Endothelial cell of umbilical vein (primary cell): ENCODE measurements around the gene ATG10. TPM values are rescaled to one million over a fixed set of nuclear protein-coding genes. Genes with fewer than 3 reads are reported as not detected.

ENCODE experiments used
- BruUV-seq: library from RNA; stranded (reverse); fragments of 400-500 nt; replicated peaks from 2 replicates; lab custom pipeline; 2021; lab: Mats Ljungman, UMichigan
- CTCF ChIA-PET: fragments of 300-600, 350-600 bp; sonication (Branson Sonifier 250); formaldehyde crosslinking; loops from one replicate; lab custom pipeline; 2021; ENCODE audit warnings: antibody characterized with exemption, inconsistent platforms; lab: Charles Lee
- POLR2A ChIA-PET: fragments of 300-600, 350-600 bp; sonication (Branson Sonifier 250); formaldehyde crosslinking; loops from one replicate; lab custom pipeline; 2021; ENCODE audit warnings: antibody characterized with exemption, inconsistent platforms; lab: Charles Lee
- DNase-seq: peaks from one replicate; pipeline ENCODE4 v3.0.0-alpha.2; 2011; ENCODE audit warnings: low read depth, low spot score
- FAIRE-seq: peaks from 2 replicates; lab custom pipeline; 2011; peaks lifted over from hg19 to GRCh38; lab: Jason Lieb, UNC
- H2AFZ ChIP-seq: 2 replicates; pipeline ENCODE4 v1.6.0; 2012; ENCODE audit warnings: low read depth, low read length, control low read depth, inconsistent platforms
- H3K27ac ChIP-seq: 2 replicates; pipeline ENCODE4 v1.5.1; 2011; ENCODE audit warnings: low read depth, mild to moderate bottlenecking, control low read depth, low read length, moderate library complexity; ENCODE audit not compliant: insufficient read depth
- H3K27me3 ChIP-seq, 2 experiments: 2 replicates each; pipeline versions ENCODE4 v1.6.0 to v1.6.1; 2011; ENCODE audit warnings: low read length in 2 of 2, mixed read lengths in 1 of 2; ENCODE audit not compliant: control insufficient read depth in 2 of 2, insufficient read depth in 2 of 2
- H3K36me3 ChIP-seq, 2 experiments: 2 replicates in 1 of 2; 3 replicates in 1 of 2; pipeline ENCODE4 v1.5.1; 2011; ENCODE audit warnings: low read length in 2 of 2, mild to moderate bottlenecking in 1 of 2, moderate library complexity in 1 of 2; ENCODE audit not compliant: control insufficient read depth in 2 of 2, insufficient read depth in 2 of 2; ENCODE audit errors: extremely low read depth in 1 of 2
- H3K4me1 ChIP-seq: 3 replicates; pipeline ENCODE4 v1.5.1; 2011; ENCODE audit warnings: mild to moderate bottlenecking, low read length; ENCODE audit not compliant: control insufficient read depth, insufficient read depth; ENCODE audit errors: extremely low read depth
- H3K4me2 ChIP-seq: 2 replicates; pipeline ENCODE4 v1.6.1; 2011; ENCODE audit warnings: low read length, control low read depth, mixed read lengths; ENCODE audit not compliant: insufficient read depth
- H3K4me3 ChIP-seq, 3 experiments: fragments of 200-600 bp in 1 of 3; sonication (generic), shearing (Covaris generic) in 1 of 3; replicated peaks in 1 of 3; 2 replicates each; pipeline ENCODE4 v1.5.1; 2011 to 2016; ENCODE audit warnings: control low read depth in 3 of 3, low read length in 3 of 3, mild to moderate bottlenecking in 2 of 3, inconsistent platforms in 1 of 3, low read depth in 1 of 3, moderate library complexity in 1 of 3; ENCODE audit not compliant: insufficient read depth in 1 of 3
- H3K79me2 ChIP-seq: 2 replicates; pipeline ENCODE4 v1.6.0; 2012; ENCODE audit warnings: low read length, inconsistent platforms; ENCODE audit not compliant: control insufficient read depth, insufficient read depth
- H3K9ac ChIP-seq: replicated peaks from 2 replicates; pipeline ENCODE3; 2011; ENCODE audit warnings: low read length, control low read depth; ENCODE audit not compliant: insufficient read depth; ENCODE audit errors: extremely low read depth
- H3K9me1 ChIP-seq: replicated peaks from 3 replicates; pipeline ENCODE4 v1.6.0; 2011; ENCODE audit warnings: mild to moderate bottlenecking, low read length; ENCODE audit not compliant: control insufficient read depth, insufficient read depth; ENCODE audit errors: extremely low read depth
- H3K9me3 ChIP-seq: replicated peaks from 2 replicates; pipeline ENCODE4 v1.5.1; 2012; ENCODE audit warnings: low read length, inconsistent platforms; ENCODE audit not compliant: control insufficient read depth, insufficient read depth
- H4K20me1 ChIP-seq: replicated peaks from 2 replicates; pipeline ENCODE3; 2011; ENCODE audit warnings: mild to moderate bottlenecking, low read length; ENCODE audit not compliant: control insufficient read depth, insufficient read depth; ENCODE audit errors: extremely low read depth
- FOS ChIP-seq: IDR thresholded peaks from 2 replicates; pipeline ENCODE4 v1.6.1; 2011; ENCODE audit warnings: mild to moderate bottlenecking, low read length, moderate library complexity, borderline replicate concordance; ENCODE audit not compliant: insufficient read depth
- dilution Hi-C: fragments of 300-500 bp; cut with MboI; formaldehyde crosslinking; loops from one replicate; pipeline ENCODE4 v1.15.0; 2019; ENCODE audit warnings: low sequenced_read_pairs; ENCODE audit not compliant: extremely low pct_ligation_motif_present
- intact Hi-C: fragments of 100-400 bp; cut with micrococcal nuclease; formaldehyde crosslinking; loops from one replicate; pipeline ENCODE4 v1.10.0; 2022
- polyA plus RNA-seq, 4 experiments: library from polyadenylated mRNA; depleted of rRNA in 3 of 4; stranded (reverse) in 3 of 4; unstranded in 1 of 4; fragments of >200 nt; gene quantifications; 2 replicates each; pipeline versions ENCODE4 v1.2.1 to v1.2.3, GENCODE V29; 2011 to 2012; ENCODE audit warnings: missing spikeins in 1 of 4
- total RNA-seq: library from RNA; stranded (reverse); gene quantifications from 2 replicates; pipeline ENCODE4 v1.2.3, GENCODE V29; 2021
- TF ChIP-seq, protein P1 (sequence below), 2 donors: IDR thresholded peaks; 1 replicate in 1 of 2; 2 replicates in 1 of 2; pipeline ENCODE4 v1.5.1; 2011; ENCODE audit warnings: low read length in 2 of 2, mild to moderate bottlenecking in 2 of 2, moderate library complexity in 2 of 2, control low read depth in 1 of 2, inconsistent platforms in 1 of 2, low read depth in 1 of 2; ENCODE audit not compliant: insufficient read depth in 1 of 2; ENCODE audit errors: extremely low read depth in 1 of 2
- TF ChIP-seq, protein P2 (sequence below): IDR thresholded peaks from 2 replicates; pipeline ENCODE4 v1.6.1; 2011; ENCODE audit not compliant: insufficient read depth, insufficient read length

The ATG10 gene
- total and polyA plus RNA-seq, 2 donors (not counting 3 experiments of a cell fraction or from before 2014, with no cell fraction given), result 1.6 to 3.9 TPM

DNA sequence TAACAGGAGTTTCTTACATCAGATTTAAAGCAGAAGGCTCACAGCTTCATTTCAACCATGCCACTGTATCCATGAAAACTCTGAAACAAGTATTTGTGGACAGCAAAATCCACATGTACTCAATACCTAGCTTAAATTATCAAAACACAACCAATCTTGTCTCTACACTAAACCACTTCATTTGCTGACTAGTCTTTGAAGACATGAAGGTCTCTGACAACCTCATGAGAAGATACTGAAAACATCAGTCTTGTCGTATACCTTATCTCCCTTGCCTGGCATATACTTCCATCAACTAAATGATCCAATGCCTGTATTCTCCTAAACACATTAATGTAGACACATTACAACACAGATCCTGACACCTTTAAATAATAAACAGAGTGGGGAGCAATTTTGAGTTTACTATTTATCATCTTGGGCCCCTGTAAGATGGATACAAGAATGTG is 303.4 kb downstream of the ATG10 start:
- DNase-seq, result no peak
- Histone ChIP-seq H3K9me3 (no peaks in the 10 kb centered on the region), H3K9ac (no peak overlapping the region), H2AFZ (no peak overlapping the region), H4K20me1 (no peaks in the 10 kb centered on the region), H3K4me1 (peaks cover 11% of the 10 kb centered on the region), H3K9me1 (no peaks in the 10 kb centered on the region), H3K36me3 (peaks cover 14 to 23% of the 10 kb centered on the region in 2 experiments), H3K27me3 (no peaks in the 10 kb centered on the region), H3K4me3 (no peak overlapping the region), H3K4me2 (no peak overlapping the region), H3K79me2 (peaks cover 20% of the 10 kb centered on the region), H3K27ac (no peak overlapping the region)
- BruUV-seq, result no TSS peak
- FAIRE-seq, result no peak
- no peak for TF ChIP-seq FOS
- TF ChIP-seq, protein P1, sequence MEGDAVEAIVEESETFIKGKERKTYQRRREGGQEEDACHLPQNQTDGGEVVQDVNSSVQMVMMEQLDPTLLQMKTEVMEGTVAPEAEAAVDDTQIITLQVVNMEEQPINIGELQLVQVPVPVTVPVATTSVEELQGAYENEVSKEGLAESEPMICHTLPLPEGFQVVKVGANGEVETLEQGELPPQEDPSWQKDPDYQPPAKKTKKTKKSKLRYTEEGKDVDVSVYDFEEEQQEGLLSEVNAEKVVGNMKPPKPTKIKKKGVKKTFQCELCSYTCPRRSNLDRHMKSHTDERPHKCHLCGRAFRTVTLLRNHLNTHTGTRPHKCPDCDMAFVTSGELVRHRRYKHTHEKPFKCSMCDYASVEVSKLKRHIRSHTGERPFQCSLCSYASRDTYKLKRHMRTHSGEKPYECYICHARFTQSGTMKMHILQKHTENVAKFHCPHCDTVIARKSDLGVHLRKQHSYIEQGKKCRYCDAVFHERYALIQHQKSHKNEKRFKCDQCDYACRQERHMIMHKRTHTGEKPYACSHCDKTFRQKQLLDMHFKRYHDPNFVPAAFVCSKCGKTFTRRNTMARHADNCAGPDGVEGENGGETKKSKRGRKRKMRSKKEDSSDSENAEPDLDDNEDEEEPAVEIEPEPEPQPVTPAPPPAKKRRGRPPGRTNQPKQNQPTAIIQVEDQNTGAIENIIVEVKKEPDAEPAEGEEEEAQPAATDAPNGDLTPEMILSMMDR (IDR thresholded peaks at IDR 0.05; ENCODE audit: extremely low read depth in 1 of 2, insufficient read depth in 1 of 2, low read depth in 1 of 2, low read length in 2 of 2), result no peak
- TF ChIP-seq, protein P2, sequence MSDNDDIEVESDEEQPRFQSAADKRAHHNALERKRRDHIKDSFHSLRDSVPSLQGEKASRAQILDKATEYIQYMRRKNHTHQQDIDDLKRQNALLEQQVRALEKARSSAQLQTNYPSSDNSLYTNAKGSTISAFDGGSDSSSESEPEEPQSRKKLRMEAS, result no peak
- intact Hi-C loops (loop anchor here (5.0 kb wide), 1 partner anchor 973 kb away; the partner anchor contains the start of gene ZCCHC9), dilution Hi-C loops (no loop called here)
- ChIA-PET POLR2A (no interaction called here), CTCF (interaction anchor here (1.4 kb wide), 1 partner anchor 12 kb away, joined by 3 read pairs; no protein-coding TSS in a partner anchor)
